GM13976 (cell line): ENCODE measurements around the gene MRPL38.

Experiments used
- DNase-seq: peaks from one replicate; pipeline ENCODE4 v3.0.0; 2012; ENCODE audit warnings: low spot score
- CTCF ChIP-seq: IDR thresholded peaks from 2 replicates; pipeline ENCODE4 v1.5.1; 2012; ENCODE audit warnings: borderline replicate concordance, mild to moderate bottlenecking; ENCODE audit not compliant: insufficient read depth; ENCODE audit errors: extremely low read depth, missing control alignments, control extremely low read depth
- in situ Hi-C: fragments of 300-500 bp; cut with MboI; formaldehyde crosslinking; loops from one replicate; pipeline ENCODE4 v1.12.0; 2022; ENCODE audit warnings: low sequenced_read_pairs, mixed read lengths, inconsistent platforms; ENCODE audit not compliant: unreplicated experiment

MRPL38 gene

GRCh38 chr17:75878174-75878998 is 26.3 kb downstream of the MRPL38 start, which contains the start of gene TRIM47:
TRIM47 (minus strand) TSS chr17:75878581; CDS start chr17:75878548, 33 bp downstream.
- peak; percentile 61 for DNase-seq
- in situ Hi-C loops, result no loop called here
- no peak for TF ChIP-seq CTCF

- in situ Hi-C loops, result no loop called here
- peak; percentile 54 for TF ChIP-seq CTCF
- DNase-seq, result peak; percentile 77
Observed at GRCh38 chr17:75877752-75878173, 26.9 kb downstream of the MRPL38 start.

- TF ChIP-seq CTCF, result peak; percentile 12
- in situ Hi-C loops, result no loop called here
- DNase-seq, result no peak
Observed at GRCh38 chr17:75876938-75877751, 27.5 kb downstream of the MRPL38 start.

- DNase-seq, result peak; percentile 70
- TF ChIP-seq CTCF, result no peak
- in situ Hi-C loops, result no loop called here
Observed at GRCh38 chr17:75876190-75876937, 28.3 kb downstream of the MRPL38 start.

GRCh38 chr17:75875940-75876189 is 28.8 kb downstream of the MRPL38 start:
- in situ Hi-C loops, result no loop called here
- no peak for TF ChIP-seq CTCF
- no peak for DNase-seq

- no peak for TF ChIP-seq CTCF
- no peak for DNase-seq
- in situ Hi-C loops, result no loop called here
Observed at GRCh38 chr17:75875182-75875939, 29.3 kb downstream of the MRPL38 start.
